Measurements from ENCODE around the gene FAM114A1. TPM values are rescaled to one million over a fixed set of nuclear protein-coding genes. Genes with fewer than 3 reads are reported as not detected.
A peak's percentile ranks its signal among the peaks of the same experiment; 100 is the strongest.

The FAM114A1 gene
- total and polyA plus RNA-seq, 2 experiments from 2014 or later, result 110 to 140 TPM

DNA sequence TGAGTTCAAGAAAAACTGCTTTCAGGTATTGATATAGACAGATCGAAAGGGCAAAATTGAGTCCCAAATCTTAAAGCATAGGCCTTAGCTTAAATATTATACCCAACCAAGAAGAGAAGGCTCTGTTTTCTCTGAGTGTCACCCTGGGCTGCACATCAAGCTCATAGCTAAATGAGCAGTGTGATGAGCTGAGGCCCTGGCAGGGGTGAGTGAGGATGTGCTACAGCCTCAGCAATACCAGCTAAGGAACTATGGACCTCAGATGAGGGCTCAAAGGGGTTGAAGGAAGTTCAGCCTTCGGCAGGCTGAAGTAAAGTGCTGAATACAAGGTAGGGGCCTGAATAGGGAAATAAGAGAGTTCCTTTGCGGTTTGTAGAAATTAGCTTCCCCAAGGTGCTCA is 79.3 kb downstream of the FAM114A1 start:
- Histone ChIP-seq H3K36me3 (replicated peaks; ENCODE audit: insufficient read depth, low read depth) (no peaks in the 10 kb centered on the region), H4K20me1 (ENCODE audit: insufficient read depth, poor library complexity, severe bottlenecking) (no peaks in the 10 kb centered on the region), H3K4me3 (no peak overlapping the region), H3K9me2 (replicated peaks; ENCODE audit: insufficient read depth) (no peaks in the 10 kb centered on the region), H3K27me3 (no peaks in the 10 kb centered on the region), H2AFZ (no peak overlapping the region), H3K27ac (no peak overlapping the region), H3K9me3 (ENCODE audit: low read depth) (no peaks in the 10 kb centered on the region), H3K4me2 (no peak overlapping the region), H3K4me1 (ENCODE audit: insufficient read depth) (no peaks in the 10 kb centered on the region), H3K79me2 (no peaks in the 10 kb centered on the region)
- no peak for DNase-seq (ENCODE audit: low spot score)
- WGBS (ENCODE audit: low lambda C conversion rate, missing lambda C conversion rate), result 93% methylated on average over 3 of the region's 3 CpGs
- TF ChIP-seq CTCF (IDR thresholded peaks at IDR 0.05; ENCODE audit: poor library complexity), result no peak
- TF ChIP-seq EZH2phosphoT487 (IDR thresholded peaks at IDR 0.05; ENCODE audit: low read depth, severe bottlenecking, unreplicated experiment), result no peak
- TF ChIP-seq EZH2 (IDR thresholded peaks at IDR 0.05; ENCODE audit: borderline replicate concordance), result no peak

DNA sequence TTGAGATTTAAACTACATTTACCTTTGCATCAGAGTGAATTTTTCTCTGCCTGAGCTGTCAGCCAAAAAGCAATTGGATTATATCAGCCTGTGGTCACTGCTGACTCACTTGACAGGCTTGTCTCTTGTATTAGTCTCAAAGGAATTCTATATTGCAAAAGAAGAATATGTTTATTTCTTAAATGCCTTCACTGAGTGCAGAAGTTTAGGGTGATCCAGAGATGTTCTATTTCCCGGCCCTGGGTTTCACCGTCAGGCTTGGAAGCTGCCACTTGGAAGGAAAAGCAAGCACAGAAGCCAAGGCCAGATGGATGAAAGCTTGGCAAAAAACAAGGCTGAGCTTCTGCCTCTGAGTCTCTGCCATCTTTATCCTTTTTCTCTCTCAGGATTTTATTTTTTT is 80.9 kb downstream of the FAM114A1 start:
- Histone ChIP-seq H4K20me1 (ENCODE audit: insufficient read depth, poor library complexity, severe bottlenecking) (no peaks in the 10 kb centered on the region), H3K36me3 (replicated peaks; ENCODE audit: insufficient read depth, low read depth) (no peaks in the 10 kb centered on the region), H3K9me3 (ENCODE audit: low read depth) (no peaks in the 10 kb centered on the region), H3K27me3 (no peaks in the 10 kb centered on the region), H2AFZ (no peak overlapping the region), H3K4me1 (ENCODE audit: insufficient read depth) (no peaks in the 10 kb centered on the region), H3K4me2 (no peak overlapping the region), H3K27ac (peak overlapping the region; percentile 12), H3K9me2 (replicated peaks; ENCODE audit: insufficient read depth) (no peaks in the 10 kb centered on the region), H3K79me2 (no peaks in the 10 kb centered on the region), H3K4me3 (no peak overlapping the region)
- TF ChIP-seq CTCF (IDR thresholded peaks at IDR 0.05; ENCODE audit: poor library complexity) (no peak), EZH2 (IDR thresholded peaks at IDR 0.05; ENCODE audit: borderline replicate concordance) (no peak), EZH2phosphoT487 (IDR thresholded peaks at IDR 0.05; ENCODE audit: low read depth, severe bottlenecking, unreplicated experiment) (no peak)
- 51% methylated on average over 2 of the region's 2 CpGs for WGBS (ENCODE audit: low lambda C conversion rate, missing lambda C conversion rate)
- peak; percentile 35 for DNase-seq (ENCODE audit: low spot score)

- Histone ChIP-seq H4K20me1 (ENCODE audit: insufficient read depth, poor library complexity, severe bottlenecking) (no peaks in the 10 kb centered on the region), H3K4me2 (no peak overlapping the region), H3K4me3 (no peak overlapping the region), H3K79me2 (no peaks in the 10 kb centered on the region), H3K27me3 (no peaks in the 10 kb centered on the region), H3K27ac (no peak overlapping the region), H3K9me3 (ENCODE audit: low read depth) (no peaks in the 10 kb centered on the region), H3K4me1 (ENCODE audit: insufficient read depth) (no peaks in the 10 kb centered on the region), H3K9me2 (replicated peaks; ENCODE audit: insufficient read depth) (no peaks in the 10 kb centered on the region), H2AFZ (no peak overlapping the region), H3K36me3 (replicated peaks; ENCODE audit: insufficient read depth, low read depth) (no peaks in the 10 kb centered on the region)
- TF ChIP-seq CTCF (IDR thresholded peaks at IDR 0.05; ENCODE audit: poor library complexity), result no peak
- DNase-seq (ENCODE audit: low spot score), result no peak
- 52% methylated on average over 5 of the region's 5 CpGs for WGBS (ENCODE audit: low lambda C conversion rate, missing lambda C conversion rate)
These were observed 81.9 kb downstream of the FAM114A1 start for GRCh38 chr4:38949411-38950051.

DNA sequence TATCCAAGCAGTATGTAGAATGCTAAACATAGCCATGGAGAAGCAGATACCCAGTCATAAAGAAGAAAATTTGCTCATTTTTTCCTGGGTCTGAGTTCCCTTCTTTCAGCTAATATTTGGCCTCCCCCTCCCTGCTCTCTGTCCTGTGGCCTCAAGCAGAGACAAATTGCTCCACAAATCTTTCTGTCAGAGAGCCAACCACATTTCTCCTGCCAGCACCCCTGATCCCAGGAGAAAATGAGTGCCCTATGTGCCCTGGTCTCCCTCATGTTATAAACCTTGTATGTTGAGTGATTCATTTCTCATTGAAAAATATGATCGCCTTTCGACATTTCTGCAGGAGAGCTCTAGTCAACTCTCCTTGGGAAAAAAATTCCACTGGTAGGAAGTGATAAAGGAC is 82.6 kb downstream of the FAM114A1 start:
- 98% methylated on average over 2 of the region's 2 CpGs for WGBS (ENCODE audit: low lambda C conversion rate, missing lambda C conversion rate)
- Histone ChIP-seq H3K36me3 (replicated peaks; ENCODE audit: insufficient read depth, low read depth) (no peaks in the 10 kb centered on the region), H3K9me3 (ENCODE audit: low read depth) (no peaks in the 10 kb centered on the region), H3K79me2 (no peaks in the 10 kb centered on the region), H3K4me2 (no peak overlapping the region), H3K27me3 (no peaks in the 10 kb centered on the region), H3K4me3 (no peak overlapping the region), H4K20me1 (ENCODE audit: insufficient read depth, poor library complexity, severe bottlenecking) (no peaks in the 10 kb centered on the region), H3K4me1 (ENCODE audit: insufficient read depth) (no peaks in the 10 kb centered on the region), H3K27ac (no peak overlapping the region), H2AFZ (no peak overlapping the region), H3K9me2 (replicated peaks; ENCODE audit: insufficient read depth) (no peaks in the 10 kb centered on the region)
- no peak for TF ChIP-seq CTCF (IDR thresholded peaks at IDR 0.05; ENCODE audit: poor library complexity)
- no peak for TF ChIP-seq EZH2phosphoT487 (IDR thresholded peaks at IDR 0.05; ENCODE audit: low read depth, severe bottlenecking, unreplicated experiment)
- no peak for TF ChIP-seq EZH2 (IDR thresholded peaks at IDR 0.05; ENCODE audit: borderline replicate concordance)
- DNase-seq (ENCODE audit: low spot score), result no peak
